PFSK-1 (cell line): ENCODE data around the gene UBE4B.

Source experiments
- POLR2AphosphoS5 ChIP-seq: IDR thresholded peaks from 2 replicates; pipeline ENCODE4 v1.6.1; 2012; ENCODE audit warnings: low read depth, mild to moderate bottlenecking, control low read depth, low read length, moderate library complexity
- REST ChIP-seq, 2 experiments: IDR thresholded peaks; 2 replicates each; pipeline versions ENCODE4 v1.6.1 to v1.8.0; 2011 to 2012; ENCODE audit warnings: low read depth in 2 of 2, low read length in 2 of 2, control low read depth in 1 of 2, inconsistent platforms in 1 of 2, mild to moderate bottlenecking in 1 of 2, moderate library complexity in 1 of 2; ENCODE audit not compliant: insufficient read depth in 1 of 2
- SIN3A ChIP-seq: IDR thresholded peaks from 2 replicates; pipeline ENCODE4 v1.6.1; 2012; ENCODE audit warnings: mild to moderate bottlenecking, low read length, moderate library complexity, borderline replicate concordance; ENCODE audit not compliant: insufficient read depth
- TAF1 ChIP-seq: IDR thresholded peaks from 2 replicates; pipeline ENCODE4 v1.6.1; 2012; ENCODE audit warnings: low read length, control low read depth, borderline replicate concordance; ENCODE audit not compliant: insufficient read depth

DNA sequence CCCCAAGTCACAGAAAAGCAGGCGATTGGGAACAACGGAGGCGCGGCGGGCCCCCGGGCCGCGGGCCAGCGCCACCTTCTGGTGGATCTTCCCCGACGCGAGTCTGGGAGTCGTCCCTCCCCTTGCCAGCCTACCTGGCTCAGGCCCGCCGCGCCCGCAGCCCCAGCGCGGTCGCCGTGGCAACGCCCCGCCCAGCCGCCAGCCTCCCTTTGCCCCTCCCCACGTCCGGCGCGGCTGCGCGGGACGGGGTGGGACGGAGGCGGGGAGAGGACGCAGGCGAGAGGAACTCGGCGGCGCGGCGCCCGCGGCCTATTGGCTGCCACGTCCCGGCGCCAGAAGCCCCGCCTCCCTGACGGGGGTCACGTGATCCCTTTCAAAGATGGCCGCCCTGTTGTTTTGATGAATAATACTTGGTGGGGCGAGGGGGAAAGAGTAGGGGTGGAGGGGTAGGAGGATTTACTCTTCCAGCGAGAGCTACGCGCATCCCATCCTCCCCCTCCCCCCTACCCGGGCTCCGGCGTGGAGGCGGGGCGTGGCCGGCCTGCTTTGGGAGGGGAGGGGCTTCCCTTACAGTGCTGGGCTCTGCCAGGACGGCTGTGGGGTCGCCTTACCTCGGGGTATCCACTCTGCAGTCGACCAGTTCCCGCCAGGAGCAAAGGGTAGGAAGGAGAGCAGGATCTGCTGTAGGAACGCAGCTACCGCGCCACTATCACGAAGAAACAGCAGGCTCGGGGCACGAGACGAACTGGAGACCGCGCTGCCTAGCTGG, at the start of gene UBE4B:
- TF ChIP-seq REST (IDR thresholded peaks at IDR 0.05; ENCODE audit: insufficient read depth in 1 of 2, low read depth in 2 of 2, low read length in 2 of 2) = no peak
- TF ChIP-seq SIN3A = 0 out of 2 replicates have a peak, but pooled peaks have one; percentile 20
- TF ChIP-seq TAF1 = no peak
- peak; percentile 49; the same call in 1 of the 2 replicates for TF ChIP-seq POLR2AphosphoS5
